DMS53 treated with DMSO at 0.1 percent for 48 hours (cell line): Measurements from ENCODE around the gene ATP6V1G2.
"Not testable (repeated sequence)": the region's sequence is repeated elsewhere in the genome, so short reads cannot be mapped to it uniquely, and the experiment has no call there.

ENCODE experiments used
- DNase-seq: peaks from one replicate; lab custom pipeline; 2025; ENCODE audit not compliant: unreplicated experiment; lab: John Stamatoyannopoulos, UW

The ATP6V1G2 gene

GRCh38 chr6:31575952-31576685 lies 29.7 kb upstream of the ATP6V1G2 start:
- no peak for DNase-seq

- no peak for DNase-seq
Measured at GRCh38 chr6:31575335-31575901, 29.0 kb upstream of the ATP6V1G2 start, which contains the start of gene TNF. Gene TNF (plus strand): TSS chr6:31575565. CDS start chr6:31575742, 177 bp downstream.

- no peak for DNase-seq
Measured at GRCh38 chr6:31574106-31575061, 28.0 kb upstream of the ATP6V1G2 start.

GRCh38 chr6:31573239-31574105 lies 27.1 kb upstream of the ATP6V1G2 start:
- no peak for DNase-seq

GRCh38 chr6:31572041-31572911 lies 25.9 kb upstream of the ATP6V1G2 start, which contains the start of gene LTA:
Gene LTA (plus strand): TSS chr6:31572289. CDS start chr6:31572743, 454 bp downstream.
- DNase-seq: no peak

GRCh38 chr6:31569861-31570536 lies 23.6 kb upstream of the ATP6V1G2 start:
- no peak for DNase-seq

GRCh38 chr6:31568537-31568961 lies 22.1 kb upstream of the ATP6V1G2 start:
- no peak for DNase-seq

- DNase-seq: no peak
Measured at GRCh38 chr6:31567531-31568370, 21.3 kb upstream of the ATP6V1G2 start.

GRCh38 chr6:31560697-31561058 lies 14.3 kb upstream of the ATP6V1G2 start:
- DNase-seq: no peak

GRCh38 chr6:31559958-31560696 lies 13.7 kb upstream of the ATP6V1G2 start:
- DNase-seq: no peak

- DNase-seq: no peak
Measured at GRCh38 chr6:31559606-31559957, 13.2 kb upstream of the ATP6V1G2 start.

- DNase-seq: no peak
Measured at GRCh38 chr6:31558631-31559500, 12.5 kb upstream of the ATP6V1G2 start.

GRCh38 chr6:31558318-31558625 lies 11.9 kb upstream of the ATP6V1G2 start:
- no peak for DNase-seq

- no peak for DNase-seq
Measured at GRCh38 chr6:31557443-31558317, 11.3 kb upstream of the ATP6V1G2 start.

- no peak for DNase-seq
Measured at GRCh38 chr6:31556307-31556706, 9.9 kb upstream of the ATP6V1G2 start.

GRCh38 chr6:31551371-31551770 lies 5.0 kb upstream of the ATP6V1G2 start:
- not testable (repeated sequence) for DNase-seq
